SHP77 treated with DMSO at 0.1 percent for 48 hours (cell line): ENCODE measurements around the gene MRPL40.
"Not testable (repeated sequence)": the region's sequence is repeated elsewhere in the genome, so short reads cannot be mapped to it uniquely, and the experiment has no call there.

Experiments
- DNase-seq: peaks from one replicate; lab custom pipeline; 2025; lab: John Stamatoyannopoulos, UW

MRPL40 gene

DNA sequence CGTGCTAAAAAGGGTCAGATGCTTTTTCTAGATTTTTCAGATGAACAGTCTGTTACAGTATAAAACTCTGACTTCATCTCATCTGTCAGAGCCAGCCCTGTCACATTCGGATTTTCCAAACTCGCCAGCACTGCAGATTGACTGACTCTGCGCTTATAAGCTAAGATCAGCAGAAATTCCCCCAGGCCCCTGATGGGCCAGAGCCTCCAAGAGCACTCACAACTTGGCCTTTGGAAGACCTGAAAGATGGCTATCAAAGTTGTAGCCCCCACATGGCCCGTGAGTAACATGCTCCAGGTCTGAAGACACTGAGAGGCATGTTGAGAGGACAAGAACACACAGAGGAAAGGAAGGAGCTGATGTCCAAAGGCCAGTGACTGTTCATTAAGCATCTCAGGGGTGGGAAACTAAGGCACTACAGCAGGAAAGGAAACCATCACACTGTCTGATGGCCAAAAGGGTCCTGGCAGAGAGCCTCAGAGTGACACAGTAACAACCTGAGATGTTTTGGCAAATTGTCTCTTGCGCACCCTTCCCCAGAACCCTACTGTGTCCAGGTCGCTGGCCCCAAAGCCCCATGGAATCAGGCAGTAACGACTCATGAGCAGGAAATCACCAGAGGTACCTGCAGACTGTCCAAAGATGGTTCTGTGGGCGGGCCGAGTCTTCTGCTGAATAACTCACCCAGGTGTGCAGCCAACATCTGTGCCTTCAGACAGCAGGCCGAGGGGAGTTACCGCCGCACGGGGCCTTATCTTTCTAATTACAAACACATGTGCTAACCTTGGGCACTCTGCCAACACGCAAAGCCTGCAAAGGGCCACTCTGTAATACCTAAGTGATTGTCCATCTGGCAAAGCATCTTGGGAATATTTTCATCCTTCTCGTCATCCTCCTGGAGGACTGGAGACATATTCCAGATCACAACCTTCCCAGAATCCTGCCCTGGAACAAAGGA, 24.4 kb upstream of the MRPL40 start:
- no peak for DNase-seq

DNA sequence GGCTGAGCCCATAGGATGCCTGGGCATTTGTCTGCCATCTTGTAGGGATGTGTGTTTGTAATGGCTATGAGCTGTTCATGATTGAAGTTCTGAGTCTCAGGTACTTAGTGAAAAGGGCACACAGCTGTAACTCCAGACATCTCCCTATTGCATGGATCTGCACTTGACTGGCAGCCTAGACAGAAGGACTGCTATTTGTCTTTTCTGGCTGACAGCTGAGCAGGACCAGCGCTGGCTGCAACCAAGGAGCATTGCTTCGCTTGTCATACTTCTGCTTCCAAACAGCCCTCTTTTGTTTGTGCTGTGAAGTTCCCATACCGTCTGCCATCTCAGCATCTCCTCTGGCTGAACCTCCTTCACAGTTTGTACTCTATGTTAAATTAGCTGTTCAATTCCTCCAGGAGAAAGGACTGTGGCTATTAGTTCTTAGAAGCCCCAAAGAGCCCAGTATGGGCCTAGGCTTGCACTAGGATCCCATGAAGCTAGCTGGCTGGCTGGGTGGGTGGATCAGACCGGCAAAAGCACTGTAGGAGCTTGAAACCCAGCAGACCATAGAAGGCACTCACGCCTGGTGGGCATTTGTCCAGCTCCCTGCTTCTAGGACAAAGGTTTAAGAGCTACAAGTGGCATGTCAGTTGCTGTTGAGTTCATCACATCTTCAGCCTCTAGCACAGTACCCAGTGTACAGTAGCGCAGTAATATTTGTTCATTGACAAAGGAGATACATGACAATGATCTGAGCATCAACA, 21.2 kb upstream of the MRPL40 start:
- no peak for DNase-seq

DNA sequence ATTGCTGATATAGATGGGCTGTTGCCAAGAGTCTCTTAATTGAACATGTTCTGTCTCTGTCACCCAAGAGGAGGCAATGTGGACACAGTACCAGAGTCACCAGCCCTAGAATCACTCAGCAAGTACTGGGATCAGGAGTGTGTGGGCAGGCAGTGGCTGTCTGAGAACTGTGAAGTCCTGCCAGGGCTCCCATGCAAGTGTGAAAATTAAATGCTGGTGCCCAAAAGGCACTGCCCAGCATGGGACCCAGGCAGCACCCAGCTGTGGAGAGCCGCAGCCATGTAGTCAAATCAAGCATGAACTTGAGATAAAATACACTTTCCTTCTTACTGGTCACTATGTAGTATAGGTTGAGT, 20.7 kb upstream of the MRPL40 start:
- DNase-seq = no peak

DNA sequence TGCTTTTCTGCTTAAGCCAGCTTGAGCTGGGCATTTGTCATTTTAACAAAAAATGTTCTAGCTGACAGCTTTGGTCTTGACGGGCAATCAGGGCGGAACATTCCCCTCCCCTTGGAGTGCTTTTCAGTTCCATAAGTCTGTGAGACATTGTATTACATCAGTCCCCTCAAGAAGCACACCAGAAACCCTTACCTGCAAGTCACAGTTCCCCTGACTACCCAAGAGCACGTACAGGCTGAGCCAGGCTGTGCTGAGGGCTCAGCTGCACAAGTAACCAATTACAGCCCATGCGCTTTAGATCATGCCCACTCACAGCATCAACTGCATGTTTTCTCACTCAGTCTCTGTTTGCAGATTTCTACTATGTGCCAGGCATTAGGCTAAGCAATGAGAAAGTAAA, 19.9 kb upstream of the MRPL40 start:
- no peak for DNase-seq

DNA sequence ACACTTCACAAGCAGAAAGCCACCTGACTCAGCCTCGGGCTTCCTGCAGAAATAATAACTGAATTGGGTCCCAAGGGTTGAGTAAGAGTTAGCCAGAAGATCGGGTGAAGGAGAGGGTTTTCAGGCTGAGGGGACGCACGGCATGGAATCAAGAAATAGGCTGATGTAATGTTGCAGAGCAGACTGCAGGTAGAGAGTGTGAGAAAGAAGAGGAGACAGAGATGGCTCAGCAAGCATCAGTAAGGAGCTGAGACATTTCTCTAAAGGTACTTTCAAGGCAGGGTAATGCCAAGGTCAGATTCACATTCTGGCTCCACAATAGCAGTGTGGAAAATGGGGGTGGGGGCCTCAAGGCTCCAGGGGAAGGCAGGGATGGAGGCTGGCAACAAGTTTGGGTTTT, 19.4 kb upstream of the MRPL40 start:
- no peak for DNase-seq

DNA sequence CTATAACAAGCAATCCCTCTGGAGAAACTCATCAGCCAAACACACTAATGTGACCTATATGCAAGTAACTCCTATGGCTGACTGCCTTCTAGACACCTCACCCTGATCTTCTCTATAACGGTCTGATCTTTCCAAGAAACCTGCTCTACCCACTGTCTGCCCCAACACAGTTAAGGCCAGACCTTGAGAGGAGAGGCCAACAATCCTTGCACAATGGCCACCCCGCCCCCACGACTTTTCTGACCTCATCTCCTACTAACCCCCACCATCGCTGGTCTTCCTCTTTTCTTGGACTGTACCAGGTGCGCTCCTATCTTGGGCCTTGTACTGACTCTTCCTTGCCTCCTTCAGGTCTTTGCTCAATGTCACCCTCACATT, 13.3 kb upstream of the MRPL40 start:
- DNase-seq = no peak

DNA sequence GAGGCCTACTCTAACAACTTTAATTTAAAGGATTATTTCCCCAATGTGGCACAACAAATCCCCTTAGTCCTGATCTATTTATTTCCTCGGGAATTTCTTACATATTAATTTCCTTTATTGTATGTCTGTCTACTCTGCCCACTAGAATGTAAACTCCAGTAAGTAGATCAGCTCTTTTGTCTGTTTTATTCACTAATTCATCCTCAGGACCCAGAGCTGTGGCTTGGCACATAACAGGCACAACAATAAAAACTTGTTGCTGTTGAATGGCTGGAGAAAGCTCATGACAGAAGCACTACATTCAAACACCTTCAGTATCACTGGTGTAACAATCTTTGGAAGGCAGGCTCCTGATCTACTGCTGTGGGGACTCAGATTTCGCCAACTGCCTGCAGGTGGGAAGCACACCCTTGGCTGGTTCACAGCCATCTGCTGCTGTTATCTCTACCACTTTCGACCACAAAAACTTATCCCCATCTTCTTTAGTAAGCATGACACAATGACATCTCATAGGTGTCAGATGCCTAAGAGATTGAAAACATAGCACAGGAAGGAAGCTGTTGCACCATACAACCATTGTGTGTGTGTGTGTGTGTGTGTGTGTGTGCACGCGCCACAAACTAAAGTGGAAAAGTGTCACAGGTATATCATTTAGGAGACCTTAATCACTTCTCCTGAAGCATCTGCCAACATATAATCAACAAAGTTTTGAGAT, 12.7 kb upstream of the MRPL40 start:
- no peak for DNase-seq

DNA sequence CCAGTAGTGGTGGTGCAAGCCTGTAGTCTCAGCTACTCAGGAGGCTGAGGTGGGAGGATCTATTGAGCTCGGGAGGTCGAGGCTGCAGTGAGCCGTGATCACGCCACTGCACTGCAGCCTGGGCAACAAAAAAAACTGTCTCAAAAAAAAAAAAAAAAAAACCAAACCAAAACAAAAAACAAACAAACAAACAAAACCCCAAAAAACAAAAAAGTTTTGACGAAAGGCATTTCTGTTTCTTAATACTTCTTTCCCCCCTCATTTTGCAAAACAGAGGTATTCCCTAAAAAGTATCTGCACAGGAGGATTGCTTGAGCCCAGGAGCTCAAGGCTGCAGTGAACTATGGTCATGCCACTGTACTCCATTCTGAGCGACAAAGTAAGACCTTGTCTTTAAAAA, 12.0 kb upstream of the MRPL40 start:
- DNase-seq = no peak

DNA sequence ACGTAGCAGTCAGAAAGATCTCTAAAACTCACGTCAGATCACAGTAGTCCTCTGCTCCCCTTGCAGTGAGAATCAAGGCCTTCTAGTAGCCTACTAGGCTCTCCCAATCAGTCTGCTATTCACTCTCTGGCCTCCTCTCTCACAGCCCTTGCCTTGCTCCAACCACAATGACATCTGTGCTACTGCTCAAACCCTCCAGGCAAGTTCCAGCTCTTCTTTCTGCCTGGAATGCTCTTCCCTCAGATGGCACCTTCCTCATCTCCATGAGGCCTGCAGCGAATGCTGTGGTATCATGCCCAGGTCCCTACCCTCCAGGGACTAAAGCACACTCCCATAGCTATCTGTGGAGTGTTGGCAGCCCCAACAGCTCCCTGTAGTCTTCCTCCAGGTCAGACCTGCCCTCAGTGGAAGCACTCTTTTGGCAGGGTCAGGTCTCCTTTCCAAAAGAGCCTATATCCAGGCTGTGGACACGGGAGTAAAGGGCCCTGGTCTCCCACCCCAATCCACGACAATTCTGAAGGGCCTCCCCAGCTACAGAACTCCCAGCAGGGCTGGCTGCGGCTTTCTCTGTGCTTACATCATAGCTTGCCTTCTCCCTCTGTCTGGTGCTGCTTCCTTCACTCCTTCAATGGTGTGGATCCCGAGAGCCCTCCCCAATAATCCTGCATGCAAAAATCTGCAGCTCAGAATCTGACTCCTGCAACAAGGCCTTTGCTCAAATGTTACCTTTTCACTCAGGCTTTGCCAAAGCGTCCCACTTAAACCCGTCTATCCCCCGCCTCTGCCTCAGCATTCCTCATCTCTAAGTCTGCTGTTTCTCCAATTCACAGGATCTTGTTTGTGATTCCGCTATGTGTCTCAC, 9.7 kb upstream of the MRPL40 start:
- no peak for DNase-seq

DNA sequence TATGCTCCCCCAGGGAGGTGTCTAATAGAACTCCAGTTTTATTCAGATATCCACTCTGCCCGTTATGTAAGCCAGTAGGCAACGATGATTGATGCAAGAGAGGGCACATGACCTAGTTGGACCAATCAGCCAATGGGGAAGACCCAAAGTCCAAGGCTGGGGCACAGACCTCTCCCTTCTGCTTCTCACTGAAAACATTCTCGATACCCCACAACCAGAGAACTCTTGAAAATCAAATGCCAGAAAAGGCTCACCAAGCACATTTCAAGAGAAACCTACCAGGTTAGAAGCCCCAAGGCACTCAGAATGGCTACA, 8.2 kb upstream of the MRPL40 start:
- no peak for DNase-seq

DNA sequence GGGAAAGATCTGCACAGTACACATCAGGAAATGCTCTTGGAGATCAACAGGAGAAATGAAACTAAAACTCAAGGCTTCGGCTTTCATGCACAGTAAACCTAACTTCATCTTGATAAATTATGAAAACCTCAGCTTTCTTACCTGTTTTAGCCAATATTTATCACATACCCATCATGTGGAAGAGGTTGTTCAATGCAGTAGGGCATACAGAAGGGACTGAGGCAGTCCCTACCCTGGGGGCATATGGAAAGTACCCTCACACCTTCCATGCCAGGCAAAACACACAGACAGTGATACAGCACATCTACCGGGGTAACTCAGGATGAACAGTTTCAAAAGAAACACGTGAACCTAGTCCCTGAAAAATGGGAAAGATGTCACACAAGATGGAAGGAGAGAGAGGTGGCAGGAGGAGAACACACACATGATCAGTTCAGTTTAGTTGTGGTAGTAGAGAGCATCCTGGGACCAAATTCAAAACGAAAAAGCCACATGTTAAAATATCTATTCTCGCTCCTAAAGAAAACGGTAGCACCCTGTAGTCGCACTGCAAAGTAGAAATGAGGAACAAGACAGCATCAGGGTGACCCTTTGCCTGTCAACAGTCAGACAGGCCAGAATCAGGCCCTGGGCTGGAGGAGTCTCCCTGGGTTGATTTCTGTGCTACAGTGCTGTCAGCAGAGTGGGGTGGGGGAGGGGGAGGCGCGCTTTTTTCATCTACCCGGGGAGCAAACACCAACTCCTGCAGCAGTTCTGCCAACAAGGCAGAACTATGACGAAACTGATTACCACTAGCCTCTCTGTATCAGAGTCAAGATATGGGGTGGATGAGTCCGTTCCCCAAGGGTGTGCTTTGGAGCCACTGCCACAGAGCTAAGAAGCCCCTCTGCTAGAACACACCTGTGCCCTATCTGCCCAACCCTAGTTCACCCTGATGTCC, 2.1 kb upstream of the MRPL40 start:
- no peak for DNase-seq

DNA sequence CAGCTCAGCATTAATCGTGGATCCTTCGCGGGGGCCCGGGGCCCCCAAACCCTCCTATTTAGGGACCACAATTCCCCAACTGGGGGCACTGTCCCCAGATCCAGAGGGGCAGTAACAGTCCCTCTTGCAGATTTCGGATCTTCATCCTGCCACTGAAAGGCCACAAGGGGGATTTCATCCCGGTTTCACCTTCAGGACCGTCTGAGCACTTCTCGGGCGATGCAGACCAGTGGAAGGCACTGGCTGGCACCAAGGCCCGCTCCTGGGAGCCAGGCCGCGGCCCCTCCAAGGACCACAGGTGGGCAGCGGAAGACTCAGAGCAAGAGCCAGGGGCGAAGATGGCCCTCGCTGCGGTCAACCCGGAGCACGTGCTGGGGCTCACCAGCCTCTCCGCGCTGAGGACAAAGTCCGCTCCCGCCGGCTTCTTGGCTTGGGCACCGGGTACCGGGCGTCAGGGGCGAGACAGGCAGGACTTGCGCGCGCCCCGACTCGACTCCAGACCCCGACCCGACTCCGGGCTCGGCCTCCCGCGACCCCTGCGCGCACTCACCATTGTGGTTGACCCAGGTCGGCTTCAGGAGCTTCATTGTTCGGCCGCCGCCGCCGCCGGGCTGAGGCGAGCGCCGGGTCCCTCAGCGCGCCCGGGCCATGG, 1.3 kb upstream of the MRPL40 start:
- DNase-seq = no peak

DNA sequence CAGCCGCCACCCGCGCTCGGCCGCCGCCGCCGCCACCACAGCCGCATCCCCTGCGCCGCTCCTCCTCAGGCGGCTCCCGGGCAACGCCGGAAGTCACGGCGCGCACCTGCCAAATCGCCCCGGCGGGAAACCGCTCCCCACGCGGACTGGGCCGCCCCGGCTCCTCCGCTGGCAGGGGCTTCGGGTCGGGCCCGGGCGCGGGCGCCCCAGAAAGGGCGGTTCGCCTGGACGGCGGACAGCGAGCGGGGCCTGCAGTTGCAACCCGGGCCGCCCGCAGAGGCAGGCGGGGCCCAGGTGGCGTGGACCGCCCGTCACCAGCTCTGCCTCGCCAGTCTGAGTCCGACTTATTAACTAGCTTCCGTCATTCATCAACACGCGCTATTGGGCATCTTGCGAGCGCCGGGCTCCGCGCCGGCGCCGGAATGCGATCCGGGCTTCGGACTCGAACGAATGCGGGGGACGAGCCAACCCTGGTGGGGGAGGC, 654 bp upstream of the MRPL40 start, which contains the start of gene HIRA:
HIRA (minus strand) TSS at position 85 of the 484 bp plus-strand sequence. CDS start 257 bp downstream, outside the sequence.
- peak; percentile 13 for DNase-seq

DNA sequence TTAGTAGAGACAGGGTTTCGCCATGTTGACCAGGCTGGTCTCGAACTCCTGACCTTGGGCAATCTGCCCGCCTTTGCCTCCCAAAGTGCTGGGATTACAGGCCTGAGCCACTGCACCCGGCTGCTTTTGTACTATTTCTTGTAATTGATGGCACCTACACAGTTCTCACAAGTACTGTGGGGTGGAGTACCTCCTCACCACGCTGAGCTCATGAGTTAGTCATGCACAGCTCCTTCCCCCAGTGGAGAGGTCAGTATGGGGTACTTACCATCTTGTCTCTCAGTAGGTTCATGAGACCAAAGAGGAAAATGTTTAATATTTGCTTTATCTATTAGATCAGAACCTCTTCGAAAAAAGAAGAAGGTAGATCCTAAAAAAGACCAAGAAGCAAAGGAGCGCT, 2.1 kb downstream of the MRPL40 start:
- no peak for DNase-seq

DNA sequence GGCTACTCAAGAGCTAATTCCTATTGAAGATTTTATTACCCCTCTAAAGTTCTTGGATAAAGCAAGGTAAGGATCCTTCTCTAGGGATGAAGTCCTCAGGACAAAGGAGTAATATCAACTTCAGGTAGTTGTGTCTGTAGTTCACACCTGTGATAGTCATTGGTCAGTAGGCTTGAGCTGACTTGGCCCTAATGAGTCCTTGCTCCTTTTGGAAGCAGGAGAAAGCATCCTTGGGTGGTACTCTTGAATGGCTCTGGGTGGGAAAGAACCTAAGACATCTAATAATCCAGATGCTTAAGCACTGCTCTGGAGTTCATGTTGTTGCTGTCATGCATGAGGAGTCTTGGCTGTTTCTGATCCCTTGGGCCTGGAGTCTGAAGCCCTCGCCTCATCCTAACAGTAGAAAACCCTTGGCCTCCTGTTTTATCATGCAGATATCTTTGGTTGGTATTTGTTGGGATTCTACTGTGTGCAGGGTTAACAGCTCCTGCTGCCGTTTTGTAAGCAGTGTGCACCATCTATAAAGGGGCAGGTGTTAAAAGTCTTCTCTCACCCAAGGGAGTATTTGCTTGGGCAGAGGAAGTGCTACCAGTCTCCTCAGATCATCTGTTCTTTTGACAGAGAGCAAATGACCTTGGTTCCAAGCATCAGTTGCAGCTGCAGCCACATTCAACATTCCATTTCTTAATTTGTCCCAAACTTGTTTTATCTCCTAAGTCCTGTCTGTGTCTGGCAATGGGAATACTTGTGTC, 2.7 kb downstream of the MRPL40 start:
- no peak for DNase-seq

DNA sequence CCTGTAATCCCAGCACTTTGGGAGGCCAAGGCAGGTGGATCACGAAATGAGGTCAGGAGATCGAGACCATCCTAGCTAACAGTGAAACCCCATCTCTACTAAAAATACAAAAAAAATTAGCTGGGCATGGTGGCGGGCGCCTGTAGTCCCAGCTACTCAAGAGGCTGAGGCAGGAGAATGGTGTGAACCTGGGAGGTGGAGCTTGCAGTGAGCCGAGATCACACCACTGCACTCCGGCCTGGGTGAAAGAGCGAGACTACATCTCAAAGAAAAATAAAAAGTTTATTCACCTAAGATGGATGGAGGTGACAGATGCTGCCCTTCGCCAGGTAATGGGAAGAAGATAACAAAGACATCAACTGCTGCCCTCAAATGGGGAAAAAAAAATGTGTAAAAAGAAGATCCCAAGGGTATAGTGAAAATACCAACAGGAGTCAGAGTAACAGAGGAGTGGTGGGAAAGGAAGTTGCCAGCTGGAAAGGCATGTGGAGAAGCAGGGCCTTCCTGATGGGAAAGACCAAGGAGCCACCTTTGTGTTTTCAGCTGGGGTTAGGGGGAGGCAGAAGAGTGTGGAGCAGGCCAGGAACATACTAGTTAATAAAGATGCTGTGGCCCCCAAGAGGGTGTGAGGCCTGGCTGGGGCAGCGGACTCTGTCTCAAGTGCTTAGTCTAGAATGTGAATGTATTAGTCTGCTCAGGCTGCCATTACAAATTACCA, 4.3 kb downstream of the MRPL40 start:
- not testable (repeated sequence) for DNase-seq

DNA sequence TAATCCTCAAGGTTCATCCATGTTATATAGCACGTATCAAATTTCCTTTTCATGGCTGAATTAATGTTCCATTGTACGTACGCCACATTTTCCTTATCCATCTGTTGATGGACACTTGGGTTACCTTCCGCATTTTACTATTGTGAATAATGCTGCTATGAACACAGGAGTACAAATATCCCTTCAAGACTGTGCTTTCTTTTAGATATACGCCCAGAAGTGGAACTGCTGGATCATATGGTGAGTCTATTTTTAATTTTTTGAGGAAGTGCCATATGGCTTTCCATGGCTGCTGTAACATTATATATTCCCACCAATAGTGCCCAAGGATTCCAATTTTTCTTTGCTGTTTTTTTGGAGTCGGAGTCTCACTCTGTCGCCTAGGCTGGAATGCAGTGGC, 6.0 kb downstream of the MRPL40 start:
- no peak for DNase-seq

DNA sequence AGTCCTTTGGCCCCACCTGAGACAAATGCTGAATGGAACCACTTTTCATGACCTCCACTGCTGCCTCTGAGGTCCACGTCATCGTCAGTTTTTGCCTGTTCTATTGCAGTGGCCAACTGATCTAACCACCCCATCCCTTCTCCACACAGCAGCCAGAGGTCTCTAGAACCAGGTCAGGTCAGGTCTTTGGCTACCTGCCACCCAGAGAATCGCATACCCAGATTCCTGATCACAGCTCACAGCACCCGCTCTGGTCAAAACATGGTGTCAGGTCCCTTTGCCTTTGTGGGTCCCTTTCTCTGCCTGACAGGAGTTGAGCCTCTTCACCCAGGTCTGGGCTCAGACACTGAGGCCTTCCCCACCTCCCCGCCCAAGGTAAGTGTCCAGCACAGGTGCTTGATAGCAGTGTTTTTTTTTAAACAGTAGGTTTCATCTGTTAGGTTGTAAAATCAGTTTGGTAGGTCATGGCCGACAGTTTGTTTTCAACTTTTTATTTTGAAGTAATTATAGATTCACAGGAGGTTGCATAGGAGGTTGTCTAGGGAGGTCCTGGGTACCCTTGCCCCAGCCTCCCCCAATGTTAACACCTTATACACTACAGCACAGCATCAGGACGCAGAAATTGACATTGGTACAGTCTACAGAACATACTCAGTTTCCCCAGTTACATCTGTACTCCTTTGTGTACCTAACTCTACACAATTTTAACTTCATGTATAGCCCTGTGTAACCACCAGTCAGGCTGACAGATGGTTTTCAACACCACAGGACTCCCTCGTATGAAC, 8.3 kb downstream of the MRPL40 start:
- no peak for DNase-seq
